ENCODE results near the gene ROPN1L. TPM values are rescaled to one million over a fixed set of nuclear protein-coding genes. Genes with fewer than 3 reads are reported as not detected.

Gene ROPN1L
- total RNA-seq, 1 donor from 2014 or later: 0.77 TPM

- no peak overlapping the region for H3K9ac ChIP-seq (ENCODE audit: low read length)
- H3K9me3 ChIP-seq (ENCODE audit: insufficient read depth, low read depth, low read length): no peaks in the 10 kb centered on the region
- H3K27ac Mint-ChIP-seq (ENCODE audit: unreplicated experiment): peak overlapping the region; percentile 26
- peaks cover 53% of the 10 kb centered on the region for H3K4me1 ChIP-seq (ENCODE audit: insufficient read depth, low read length)
- H3K4me3 Mint-ChIP-seq (ENCODE audit: unreplicated experiment): no peak overlapping the region
- H3K9me3 Mint-ChIP-seq (ENCODE audit: unreplicated experiment): peaks cover 3% of the 10 kb centered on the region
- FAIRE-seq (no peak), DNase-seq (ENCODE audit: low read depth) (peak; percentile 46)
- peaks cover 3% of the 10 kb centered on the region for H3K36me3 Mint-ChIP-seq (ENCODE audit: low read depth, unreplicated experiment)
- peaks cover 1% of the 10 kb centered on the region for H3K27me3 Mint-ChIP-seq (ENCODE audit: low read depth, unreplicated experiment)
- no peaks in the 10 kb centered on the region for H3K27me3 ChIP-seq (ENCODE audit: insufficient read depth, low read length)
- TF ChIP-seq CTCF (IDR thresholded peaks at IDR 0.05; ENCODE audit: insufficient read depth, low read depth, low read length): no peak
- TF ChIP-seq EZH2 (IDR thresholded peaks at IDR 0.05; ENCODE audit: insufficient read depth, low read length): no peak
- H2AFZ ChIP-seq (ENCODE audit: low read depth, low read length): no peak overlapping the region
- no peak overlapping the region for H3K4me3 ChIP-seq (ENCODE audit: insufficient read depth, low read depth, low read length)
- no peaks in the 10 kb centered on the region for H4K20me1 ChIP-seq (ENCODE audit: insufficient read depth, low read length)
- H3K27ac ChIP-seq (ENCODE audit: low read depth, low read length): no peak overlapping the region
- no peaks in the 10 kb centered on the region for H3K36me3 ChIP-seq (ENCODE audit: insufficient read depth, low read length)
- peaks cover 32% of the 10 kb centered on the region for H3K4me1 Mint-ChIP-seq (ENCODE audit: low read depth, unreplicated experiment)
- H3K4me2 ChIP-seq (ENCODE audit: low read length): no peak overlapping the region
- no peaks in the 10 kb centered on the region for H3K79me2 ChIP-seq (ENCODE audit: insufficient read depth, low read length)
Measured at GRCh38 chr5:10471677-10472076, 30.0 kb downstream of the ROPN1L start.

GRCh38 chr5:10474521-10475075 is 32.9 kb downstream of the ROPN1L start:
- H3K4me3 Mint-ChIP-seq (ENCODE audit: unreplicated experiment): no peak overlapping the region
- H3K36me3 Mint-ChIP-seq (ENCODE audit: low read depth, unreplicated experiment): peaks cover 3% of the 10 kb centered on the region

More at GRCh38 chr5:10474521-10475075, 32.9 kb downstream of the ROPN1L start:
- DNase-seq (ENCODE audit: low read depth) (peak; percentile 80), FAIRE-seq (no peak)
- TF ChIP-seq CTCF (IDR thresholded peaks at IDR 0.05; ENCODE audit: insufficient read depth, low read depth, low read length) (no peak), EZH2 (IDR thresholded peaks at IDR 0.05; ENCODE audit: insufficient read depth, low read length) (no peak)
- H3K9me3 ChIP-seq (ENCODE audit: insufficient read depth, low read depth, low read length): no peaks in the 10 kb centered on the region
- no peaks in the 10 kb centered on the region for H3K27me3 ChIP-seq (ENCODE audit: insufficient read depth, low read length)
- no peaks in the 10 kb centered on the region for H3K36me3 ChIP-seq (ENCODE audit: insufficient read depth, low read length)
- H3K9me3 Mint-ChIP-seq (ENCODE audit: unreplicated experiment): peaks cover 3% of the 10 kb centered on the region
- H3K4me2 ChIP-seq (ENCODE audit: low read length): peak overlapping the region; percentile 14
- no peak overlapping the region for H3K27ac ChIP-seq (ENCODE audit: low read depth, low read length)
- H3K27me3 Mint-ChIP-seq (ENCODE audit: low read depth, unreplicated experiment): peaks cover under 1% of the 10 kb centered on the region
- no peak overlapping the region for H3K27ac Mint-ChIP-seq (ENCODE audit: unreplicated experiment)
- no peaks in the 10 kb centered on the region for H3K79me2 ChIP-seq (ENCODE audit: insufficient read depth, low read length)
- H4K20me1 ChIP-seq (ENCODE audit: insufficient read depth, low read length): no peaks in the 10 kb centered on the region
- no peak overlapping the region for H3K4me3 ChIP-seq (ENCODE audit: insufficient read depth, low read depth, low read length)
- peaks cover 32% of the 10 kb centered on the region for H3K4me1 Mint-ChIP-seq (ENCODE audit: low read depth, unreplicated experiment)
- no peak overlapping the region for H2AFZ ChIP-seq (ENCODE audit: low read depth, low read length)
- H3K4me1 ChIP-seq (ENCODE audit: insufficient read depth, low read length): peaks cover 45% of the 10 kb centered on the region
- no peak overlapping the region for H3K9ac ChIP-seq (ENCODE audit: low read length)
